Smooth muscle cell of the brain vasculature (primary cell): Measurements from ENCODE around the gene XPO5.
"Not testable (repeated sequence)": the region's sequence is repeated elsewhere in the genome, so short reads cannot be mapped to it uniquely, and the experiment has no call there.

Experiments used
- DNase-seq: peaks from one replicate; pipeline ENCODE4 v3.0.0-alpha.2; 2012; ENCODE audit warnings: low read depth, low spot score

The XPO5 gene

GRCh38 chr6:43584892-43585570 is 9.2 kb upstream of the XPO5 start:
- DNase-seq, result no peak

- no peak for DNase-seq
Measured at GRCh38 chr6:43582911-43583310, 7.1 kb upstream of the XPO5 start.

GRCh38 chr6:43579171-43579570 is 3.3 kb upstream of the XPO5 start:
- DNase-seq, result no peak

- no peak for DNase-seq
Measured at GRCh38 chr6:43578748-43579147, 2.9 kb upstream of the XPO5 start.

- DNase-seq, result no peak
Measured at GRCh38 chr6:43575105-43575771, 600 bp downstream of the XPO5 start.

GRCh38 chr6:43572015-43572414 is 3.8 kb downstream of the XPO5 start:
- DNase-seq, result no peak

- no peak for DNase-seq
Measured at GRCh38 chr6:43570876-43571441, 4.9 kb downstream of the XPO5 start.

- DNase-seq, result no peak
Measured at GRCh38 chr6:43559328-43559727, 16.5 kb downstream of the XPO5 start.

GRCh38 chr6:43557620-43558019 is 18.2 kb downstream of the XPO5 start:
- not testable (repeated sequence) for DNase-seq

- no peak for DNase-seq
Measured at GRCh38 chr6:43547222-43547621, 28.6 kb downstream of the XPO5 start.

GRCh38 chr6:43544461-43544860 is 31.4 kb downstream of the XPO5 start:
- DNase-seq, result no peak

- no peak for DNase-seq
Measured at GRCh38 chr6:43541774-43542471, 33.9 kb downstream of the XPO5 start.

- DNase-seq, result no peak
Measured at GRCh38 chr6:43540507-43540906, 35.3 kb downstream of the XPO5 start.

GRCh38 chr6:43539409-43539808 is 36.4 kb downstream of the XPO5 start:
- DNase-seq, result not testable (repeated sequence)

GRCh38 chr6:43538986-43539385 is 36.9 kb downstream of the XPO5 start:
- not testable (repeated sequence) for DNase-seq

GRCh38 chr6:43532201-43532600 is 43.6 kb downstream of the XPO5 start:
- no peak for DNase-seq

GRCh38 chr6:43524483-43524961 is 51.3 kb downstream of the XPO5 start:
- DNase-seq, result no peak

GRCh38 chr6:43523284-43523683 is 52.6 kb downstream of the XPO5 start:
- DNase-seq, result no peak

GRCh38 chr6:43522547-43523261 is 53.1 kb downstream of the XPO5 start:
- DNase-seq, result no peak

- DNase-seq, result no peak
Measured at GRCh38 chr6:43521836-43522235, 54.0 kb downstream of the XPO5 start.

GRCh38 chr6:43520097-43520496 is 55.7 kb downstream of the XPO5 start:
- DNase-seq, result no peak
